Liver (tissue), 10 donors: Measurements from ENCODE around the gene TNFAIP6. TPM values are rescaled to one million over a fixed set of nuclear protein-coding genes. Genes with fewer than 3 reads are reported as not detected.

Source experiments
- DNase-seq: peaks from one replicate; pipeline ENCODE4 v3.0.0-alpha.2; 2017; ENCODE audit warnings: low spot score
- H3K27ac ChIP-seq, 2 donors: one replicate each; pipeline ENCODE4 v1.7.0; 2013; ENCODE audit warnings: inconsistent platforms in 2 of 2, low read length in 2 of 2, control low read depth in 1 of 2, low read depth in 1 of 2, mild to moderate bottlenecking in 1 of 2
- H3K27me3 ChIP-seq, 4 donors: one replicate each; pipeline versions ENCODE4 v1.6.1 to v1.7.0; 2013; ENCODE audit warnings: low read length in 3 of 4, inconsistent platforms in 1 of 4, mild to moderate bottlenecking in 1 of 4, moderate library complexity in 1 of 4; ENCODE audit not compliant: control insufficient read depth in 4 of 4, insufficient read depth in 4 of 4
- H3K36me3 ChIP-seq, 4 donors: one replicate each; pipeline versions ENCODE4 v1.6.1 to v1.7.0; 2013; ENCODE audit warnings: low read length in 3 of 4, mild to moderate bottlenecking in 3 of 4, low read depth in 1 of 4, moderate library complexity in 1 of 4; ENCODE audit not compliant: control insufficient read depth in 4 of 4, insufficient read depth in 3 of 4
- H3K4me1 ChIP-seq, 4 donors: one replicate each; pipeline versions ENCODE4 v1.6.1 to v1.7.0; 2013; ENCODE audit warnings: low read length in 3 of 4, mild to moderate bottlenecking in 3 of 4, moderate library complexity in 1 of 4; ENCODE audit not compliant: control insufficient read depth in 4 of 4, insufficient read depth in 4 of 4
- H3K4me3 ChIP-seq, 3 donors: one replicate each; pipeline versions ENCODE4 v1.6.1 to v1.7.0; 2013; ENCODE audit warnings: low read length in 3 of 3, control low read depth in 1 of 3, low read depth in 1 of 3, mild to moderate bottlenecking in 1 of 3
- H3K9ac ChIP-seq, 2 donors: one replicate each; pipeline ENCODE4 v1.7.0; 2013; ENCODE audit warnings: low read length in 2 of 2, mild to moderate bottlenecking in 2 of 2, moderate library complexity in 2 of 2, control low read depth in 1 of 2, low read depth in 1 of 2
- H3K9me3 ChIP-seq, 4 donors: one replicate each; pipeline versions ENCODE4 v1.6.1 to v1.7.0; 2013; ENCODE audit warnings: low read length in 3 of 4; ENCODE audit not compliant: control insufficient read depth in 4 of 4
- ATF3 ChIP-seq: IDR thresholded peaks from 2 replicates; pipeline ENCODE4 v1.6.1; 2016; ENCODE audit warnings: antibody characterized with exemption
- CTCF ChIP-seq: fragments of 150-350 bp; IDR thresholded peaks from 2 replicates; pipeline ENCODE4 v1.5.1; 2017; ENCODE audit warnings: improper control_type of control experiment, low read depth, low read length; ENCODE audit not compliant: missing input control
- FOXA1 ChIP-seq: IDR thresholded peaks from 2 replicates; pipeline ENCODE4 v1.6.1; 2016; ENCODE audit warnings: antibody characterized with exemption
- GABPA ChIP-seq, 2 donors: IDR thresholded peaks in 1 of 2; conservative IDR thresholded peaks in 1 of 2; 2 replicates each; pipeline ENCODE4 v1.6.1; 2016; ENCODE audit warnings: antibody characterized with exemption in 2 of 2, mild to moderate bottlenecking in 1 of 2, moderate library complexity in 1 of 2
- HNF4A ChIP-seq, 2 donors: conservative IDR thresholded peaks; 2 replicates each; pipeline ENCODE4 v1.6.1; 2016; ENCODE audit warnings: antibody characterized with exemption in 2 of 2, mild to moderate bottlenecking in 2 of 2
- HNF4G ChIP-seq: IDR thresholded peaks from 2 replicates; pipeline ENCODE4 v1.6.1; 2016; ENCODE audit warnings: antibody characterized with exemption
- JUND ChIP-seq, 2 donors: IDR thresholded peaks; 2 replicates each; pipeline ENCODE4 v1.6.1; 2016; ENCODE audit warnings: antibody characterized with exemption in 2 of 2
- NR2F2 ChIP-seq: IDR thresholded peaks from 2 replicates; pipeline ENCODE4 v1.6.1; 2016; ENCODE audit warnings: antibody characterized with exemption
- RAD21 ChIP-seq, 2 donors: IDR thresholded peaks; 2 replicates each; pipeline ENCODE4 v1.6.1; 2016; ENCODE audit warnings: antibody characterized with exemption in 2 of 2, mild to moderate bottlenecking in 2 of 2
- RXRA ChIP-seq, 2 donors: IDR thresholded peaks; 2 replicates each; pipeline ENCODE4 v1.6.1; 2017 to 2018; ENCODE audit warnings: antibody characterized with exemption in 2 of 2, mild to moderate bottlenecking in 1 of 2
- SP1 ChIP-seq: IDR thresholded peaks from 2 replicates; pipeline ENCODE4 v1.6.1; 2018; ENCODE audit warnings: antibody characterized with exemption, mild to moderate bottlenecking
- TAF1 ChIP-seq: conservative IDR thresholded peaks from 2 replicates; pipeline ENCODE4 v1.6.1; 2016; ENCODE audit warnings: antibody characterized with exemption, mild to moderate bottlenecking
- YY1 ChIP-seq: IDR thresholded peaks from 2 replicates; pipeline ENCODE4 v1.6.1; 2016; ENCODE audit warnings: antibody characterized with exemption, mild to moderate bottlenecking
- WGBS: extraction: QIAGEN DNeasy Blood & Tissue Kit; methylation state at CpG from one replicate; pipeline ENCODE4 v1.1.7; 2013; 5-methylcytosine and 5-hydroxymethylcytosine counted together
- polyA plus RNA-seq, 2 donors: library from polyadenylated mRNA; stranded (reverse) in 1 of 2; unstranded in 1 of 2; fragments of 200-250 nt in 1 of 2; fragments of >200 nt in 1 of 2; fragmentation: Nextera tagmentation in 1 of 2; extraction: Ambion mirVana in 1 of 2; gene quantifications; one replicate each; pipeline versions ENCODE4 v1.2.1 to v1.2.3, GENCODE V29; 2013 to 2015
- small RNA-seq: library from RNA; depleted of rRNA; stranded (forward); fragments of <200 nt; gene quantifications from one replicate; pipeline ENCODE3, GENCODE V24; 2014
- total RNA-seq, 2 donors: library from RNA; depleted of rRNA; stranded (reverse); fragments of >200 nt; gene quantifications; one replicate each; pipeline ENCODE4 v1.2.3, GENCODE V29; 2014
- TF ChIP-seq, protein P1 (sequence below): IDR thresholded peaks from 2 replicates; pipeline ENCODE4 v1.6.1; 2016; ENCODE audit warnings: antibody characterized with exemption, mild to moderate bottlenecking
- TF ChIP-seq, protein P2 (sequence below): IDR thresholded peaks from 2 replicates; pipeline ENCODE4 v1.6.1; 2016; ENCODE audit warnings: antibody characterized with exemption
- TF ChIP-seq, protein P3 (sequence below): IDR thresholded peaks from 2 replicates; pipeline ENCODE4 v1.6.1; 2016; ENCODE audit warnings: antibody characterized with exemption
- donor health status: healthy.
- donor health status: healthy.
- donor health status: healthy.
- donor health status: healthy.
- donor health status: healthy.

TNFAIP6 gene
- total and polyA plus RNA-seq, 4 donors = 0.17 to 0.28 (median 0.20) TPM

DNA sequence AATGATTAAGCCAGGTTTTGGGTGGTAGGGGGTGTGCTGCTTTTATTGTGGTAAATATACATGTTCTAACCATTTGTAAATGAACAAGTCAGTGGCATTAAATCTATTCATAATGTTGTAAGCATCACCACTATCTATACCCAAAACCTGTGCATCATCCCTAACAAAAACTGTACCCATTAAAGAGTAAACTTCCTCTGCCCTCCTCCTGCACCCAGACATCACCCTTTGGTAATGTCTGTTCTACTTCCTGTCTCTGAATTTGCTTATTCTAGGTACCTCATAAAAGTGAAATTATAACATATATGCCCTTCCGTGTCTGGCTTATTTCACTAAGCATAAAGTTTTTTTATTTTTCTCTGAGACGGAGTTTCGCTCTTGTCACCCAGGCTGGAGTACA lies 66.4 kb downstream of the TNFAIP6 start:
- Histone ChIP-seq H3K4me1 (no peaks in the 10 kb centered on the region), H3K27ac (no peak overlapping the region), H3K36me3 (peaks cover 9 to 42% (median 30%) of the 10 kb centered on the region in 4 donors), H3K9me3 (no peaks in the 10 kb centered on the region), H3K27me3 (no peaks in the 10 kb centered on the region), H3K9ac (no peak overlapping the region), H3K4me3 (no peak overlapping the region)
- no peak for DNase-seq
- WGBS = 90% methylated on average over 3 of the region's 3 CpGs
- TF ChIP-seq RAD21 (IDR thresholded peaks at IDR 0.05) (no peak), ATF3 (no peak), TAF1 (no peak), YY1 (no peak), NR2F2 (no peak), SP1 (no peak), HNF4A (conservative IDR thresholded peaks at IDR 0.05) (no peak), JUND (IDR thresholded peaks at IDR 0.05) (no peak), HNF4G (no peak), FOXA1 (no peak), CTCF (no peak), RXRA (IDR thresholded peaks at IDR 0.05) (no peak), GABPA (IDR thresholded peaks at IDR 0.05 in 1 of 2, conservative IDR thresholded peaks at IDR 0.05 in 1 of 2) (no peak)
- TF ChIP-seq, protein P1, sequence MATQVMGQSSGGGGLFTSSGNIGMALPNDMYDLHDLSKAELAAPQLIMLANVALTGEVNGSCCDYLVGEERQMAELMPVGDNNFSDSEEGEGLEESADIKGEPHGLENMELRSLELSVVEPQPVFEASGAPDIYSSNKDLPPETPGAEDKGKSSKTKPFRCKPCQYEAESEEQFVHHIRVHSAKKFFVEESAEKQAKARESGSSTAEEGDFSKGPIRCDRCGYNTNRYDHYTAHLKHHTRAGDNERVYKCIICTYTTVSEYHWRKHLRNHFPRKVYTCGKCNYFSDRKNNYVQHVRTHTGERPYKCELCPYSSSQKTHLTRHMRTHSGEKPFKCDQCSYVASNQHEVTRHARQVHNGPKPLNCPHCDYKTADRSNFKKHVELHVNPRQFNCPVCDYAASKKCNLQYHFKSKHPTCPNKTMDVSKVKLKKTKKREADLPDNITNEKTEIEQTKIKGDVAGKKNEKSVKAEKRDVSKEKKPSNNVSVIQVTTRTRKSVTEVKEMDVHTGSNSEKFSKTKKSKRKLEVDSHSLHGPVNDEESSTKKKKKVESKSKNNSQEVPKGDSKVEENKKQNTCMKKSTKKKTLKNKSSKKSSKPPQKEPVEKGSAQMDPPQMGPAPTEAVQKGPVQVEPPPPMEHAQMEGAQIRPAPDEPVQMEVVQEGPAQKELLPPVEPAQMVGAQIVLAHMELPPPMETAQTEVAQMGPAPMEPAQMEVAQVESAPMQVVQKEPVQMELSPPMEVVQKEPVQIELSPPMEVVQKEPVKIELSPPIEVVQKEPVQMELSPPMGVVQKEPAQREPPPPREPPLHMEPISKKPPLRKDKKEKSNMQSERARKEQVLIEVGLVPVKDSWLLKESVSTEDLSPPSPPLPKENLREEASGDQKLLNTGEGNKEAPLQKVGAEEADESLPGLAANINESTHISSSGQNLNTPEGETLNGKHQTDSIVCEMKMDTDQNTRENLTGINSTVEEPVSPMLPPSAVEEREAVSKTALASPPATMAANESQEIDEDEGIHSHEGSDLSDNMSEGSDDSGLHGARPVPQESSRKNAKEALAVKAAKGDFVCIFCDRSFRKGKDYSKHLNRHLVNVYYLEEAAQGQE = no peak
- TF ChIP-seq, protein P2, sequence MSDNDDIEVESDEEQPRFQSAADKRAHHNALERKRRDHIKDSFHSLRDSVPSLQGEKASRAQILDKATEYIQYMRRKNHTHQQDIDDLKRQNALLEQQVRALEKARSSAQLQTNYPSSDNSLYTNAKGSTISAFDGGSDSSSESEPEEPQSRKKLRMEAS = no peak
- TF ChIP-seq, protein P3, sequence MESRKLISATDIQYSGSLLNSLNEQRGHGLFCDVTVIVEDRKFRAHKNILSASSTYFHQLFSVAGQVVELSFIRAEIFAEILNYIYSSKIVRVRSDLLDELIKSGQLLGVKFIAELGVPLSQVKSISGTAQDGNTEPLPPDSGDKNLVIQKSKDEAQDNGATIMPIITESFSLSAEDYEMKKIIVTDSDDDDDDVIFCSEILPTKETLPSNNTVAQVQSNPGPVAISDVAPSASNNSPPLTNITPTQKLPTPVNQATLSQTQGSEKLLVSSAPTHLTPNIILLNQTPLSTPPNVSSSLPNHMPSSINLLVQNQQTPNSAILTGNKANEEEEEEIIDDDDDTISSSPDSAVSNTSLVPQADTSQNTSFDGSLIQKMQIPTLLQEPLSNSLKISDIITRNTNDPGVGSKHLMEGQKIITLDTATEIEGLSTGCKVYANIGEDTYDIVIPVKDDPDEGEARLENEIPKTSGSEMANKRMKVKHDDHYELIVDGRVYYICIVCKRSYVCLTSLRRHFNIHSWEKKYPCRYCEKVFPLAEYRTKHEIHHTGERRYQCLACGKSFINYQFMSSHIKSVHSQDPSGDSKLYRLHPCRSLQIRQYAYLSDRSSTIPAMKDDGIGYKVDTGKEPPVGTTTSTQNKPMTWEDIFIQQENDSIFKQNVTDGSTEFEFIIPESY = no peak

Small RNA genes lying within 50 kb of the gene (small RNA-seq; reads per million reads assigned to genes)
- gene MIR4773-1 = not detected
- gene RN7SL124P = not detected

Other genes starting within 250 kb of the TNFAIP6 start
- 1 to 10 TPM; 3.5 to 4.9 TPM for gene RBM43, start 95.7 kb upstream of the TNFAIP6 start, total RNA-seq
- 1 to 10 TPM; 1.6 to 1.8 TPM for gene RBM43, start 95.7 kb upstream of the TNFAIP6 start, polyA plus RNA-seq
- gene NMI, start 67.9 kb upstream of the TNFAIP6 start, total RNA-seq = 10 to 100 TPM; 12.6 to 15.2 TPM
- gene NMI, start 67.9 kb upstream of the TNFAIP6 start, polyA plus RNA-seq = 10 to 100 TPM in 1 of 2 donors, 1 to 10 TPM in 1; 8.6 to 13.1 TPM
- gene RIF1, start 52.3 kb downstream of the TNFAIP6 start, total RNA-seq = 10 to 100 TPM; 15.3 to 26.9 TPM
- gene RIF1, start 52.3 kb downstream of the TNFAIP6 start, polyA plus RNA-seq = 1 to 10 TPM; 2.2 to 9.0 TPM